Keratinocyte (primary cell): ENCODE data around the gene HBP1. TPM values are rescaled to one million over a fixed set of nuclear protein-coding genes. Genes with fewer than 3 reads are reported as not detected.

Experiments
- DNase-seq: peaks from one replicate; pipeline ENCODE4 v3.0.0-alpha.2; 2011; ENCODE audit warnings: low read depth, missing footprints, low spot score
- FAIRE-seq: peaks from 2 replicates; lab custom pipeline; 2011; peaks lifted over from hg19 to GRCh38; lab: Jason Lieb, UNC
- H2AFZ ChIP-seq: 2 replicates; pipeline ENCODE4 v1.6.0; 2012; ENCODE audit warnings: low read length, control low read depth, inconsistent platforms; ENCODE audit not compliant: control insufficient read depth
- H3K27ac ChIP-seq: 2 replicates; pipeline ENCODE4 v1.5.1; 2011; ENCODE audit warnings: low read length; ENCODE audit not compliant: control insufficient read depth, insufficient read depth
- H3K27me3 ChIP-seq: 3 replicates; pipeline ENCODE4 v1.6.0; 2011; ENCODE audit warnings: low read length; ENCODE audit not compliant: control insufficient read depth, insufficient read depth; ENCODE audit errors: extremely low read depth
- H3K36me3 ChIP-seq, 2 experiments: 2 replicates in 1 of 2; 3 replicates in 1 of 2; pipeline ENCODE4 v1.5.1; 2011; ENCODE audit warnings: low read length in 2 of 2, mild to moderate bottlenecking in 1 of 2; ENCODE audit not compliant: control insufficient read depth in 2 of 2, insufficient read depth in 2 of 2; ENCODE audit errors: extremely low read depth in 1 of 2
- H3K4me1 ChIP-seq: 3 replicates; pipeline ENCODE4 v1.5.1; 2011; ENCODE audit warnings: low read length; ENCODE audit not compliant: control insufficient read depth, insufficient read depth; ENCODE audit errors: extremely low read depth
- H3K4me2 ChIP-seq: 3 replicates; pipeline ENCODE4 v1.6.0; 2011; ENCODE audit warnings: low read depth, low read length; ENCODE audit not compliant: control insufficient read depth, insufficient read depth; ENCODE audit errors: extremely low read depth
- H3K4me3 ChIP-seq, 3 experiments: fragments of 200-600 bp in 1 of 3; sonication (generic) in 1 of 3; 2 replicates in 2 of 3; 3 replicates in 1 of 3; pipeline ENCODE4 v1.5.1; 2011 to 2016; ENCODE audit warnings: low read length in 3 of 3, mild to moderate bottlenecking in 3 of 3, control low read depth in 2 of 3, inconsistent platforms in 1 of 3, low read depth in 1 of 3, mixed read lengths in 1 of 3, mixed run types in 1 of 3, moderate library complexity in 1 of 3; ENCODE audit not compliant: control insufficient read depth in 2 of 3, insufficient read depth in 2 of 3; ENCODE audit errors: extremely low read depth in 1 of 3
- H3K79me2 ChIP-seq: 2 replicates; pipeline ENCODE4 v1.6.0; 2012; ENCODE audit warnings: low read length; ENCODE audit not compliant: control insufficient read depth, insufficient read depth
- H3K9ac ChIP-seq: 3 replicates; pipeline ENCODE4 v1.6.0; 2011; ENCODE audit warnings: low read length; ENCODE audit not compliant: control insufficient read depth, insufficient read depth; ENCODE audit errors: extremely low read depth
- H3K9me1 ChIP-seq: 3 replicates; pipeline ENCODE4 v1.6.0; 2011; ENCODE audit warnings: low read length; ENCODE audit not compliant: control insufficient read depth, insufficient read depth; ENCODE audit errors: extremely low read depth
- H3K9me3 ChIP-seq: 2 replicates; pipeline ENCODE4 v1.5.1; 2012; ENCODE audit warnings: low read depth, low read length; ENCODE audit not compliant: control insufficient read depth
- H4K20me1 ChIP-seq: 3 replicates; pipeline ENCODE4 v1.6.0; 2011; ENCODE audit warnings: low read length; ENCODE audit not compliant: control insufficient read depth, insufficient read depth; ENCODE audit errors: extremely low read depth
- EZH2 ChIP-seq: IDR thresholded peaks from one replicate; pipeline ENCODE4 v1.6.1; 2012; ENCODE audit warnings: inconsistent platforms, mild to moderate bottlenecking, low read length, moderate library complexity
- dilution Hi-C: fragments of 300-500 bp; cut with MboI; formaldehyde crosslinking; loops from one replicate; pipeline ENCODE4 v1.7.0; 2020; ENCODE audit warnings: low sequenced_read_pairs; ENCODE audit not compliant: extremely low pct_ligation_motif_present
- polyA plus RNA-seq, 5 experiments: library from polyadenylated mRNA; depleted of rRNA in 3 of 5; stranded (reverse) in 3 of 5; stranded (forward) in 1 of 5; unstranded in 1 of 5; fragments of >200 nt; gene quantifications; 1 replicate in 1 of 5; 2 replicates in 3 of 5; 3 replicates in 1 of 5; pipeline versions ENCODE4 v1.2.1 to v1.2.3, GENCODE V29; 2011 to 2012; ENCODE audit warnings: missing spikeins in 2 of 5, low read depth in 1 of 5, low replicate concordance in 1 of 5
- TF ChIP-seq, protein P1 (sequence below), 3 experiments: IDR thresholded peaks in 1 of 3; conservative IDR thresholded peaks in 1 of 3; optimal IDR thresholded peaks in 1 of 3; 2 replicates in 2 of 3; 3 replicates in 1 of 3; pipeline versions ENCODE3 to v1.5.1; 2011; ENCODE audit warnings: low read length in 3 of 3, mild to moderate bottlenecking in 3 of 3, moderate library complexity in 2 of 3, control low read depth in 1 of 3, inconsistent platforms in 1 of 3; ENCODE audit not compliant: insufficient read depth in 2 of 3; ENCODE audit errors: extremely low read depth in 1 of 3

Gene HBP1
- polyA plus RNA-seq, 1 donor (not counting 4 experiments of a cell fraction or from before 2014, with no cell fraction given) = 42.8 TPM

- FAIRE-seq = no peak
Observed at GRCh38 chr7:107224374-107225223, 55.8 kb downstream of the HBP1 start.

DNA sequence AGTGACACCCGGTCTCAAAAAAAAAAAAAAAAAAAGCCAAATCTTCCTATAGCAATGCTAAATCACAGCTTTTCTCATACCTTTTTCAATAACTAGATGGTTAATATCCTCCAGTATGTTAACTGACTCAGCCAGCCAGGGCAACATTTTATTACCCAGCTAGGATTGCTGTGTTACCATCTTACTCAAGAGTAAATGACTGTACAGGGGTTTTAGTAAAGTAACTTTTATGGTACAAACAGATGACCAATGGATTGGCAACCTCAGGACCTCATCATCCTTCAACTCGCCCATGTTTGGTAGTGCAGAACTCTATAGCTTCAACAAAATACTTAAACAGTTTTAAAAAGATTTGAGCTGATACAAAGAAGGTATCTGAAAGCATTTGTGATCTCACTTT, 59.5 kb downstream of the HBP1 start:
- TF ChIP-seq EZH2 = no peak
- TF ChIP-seq, protein P1, sequence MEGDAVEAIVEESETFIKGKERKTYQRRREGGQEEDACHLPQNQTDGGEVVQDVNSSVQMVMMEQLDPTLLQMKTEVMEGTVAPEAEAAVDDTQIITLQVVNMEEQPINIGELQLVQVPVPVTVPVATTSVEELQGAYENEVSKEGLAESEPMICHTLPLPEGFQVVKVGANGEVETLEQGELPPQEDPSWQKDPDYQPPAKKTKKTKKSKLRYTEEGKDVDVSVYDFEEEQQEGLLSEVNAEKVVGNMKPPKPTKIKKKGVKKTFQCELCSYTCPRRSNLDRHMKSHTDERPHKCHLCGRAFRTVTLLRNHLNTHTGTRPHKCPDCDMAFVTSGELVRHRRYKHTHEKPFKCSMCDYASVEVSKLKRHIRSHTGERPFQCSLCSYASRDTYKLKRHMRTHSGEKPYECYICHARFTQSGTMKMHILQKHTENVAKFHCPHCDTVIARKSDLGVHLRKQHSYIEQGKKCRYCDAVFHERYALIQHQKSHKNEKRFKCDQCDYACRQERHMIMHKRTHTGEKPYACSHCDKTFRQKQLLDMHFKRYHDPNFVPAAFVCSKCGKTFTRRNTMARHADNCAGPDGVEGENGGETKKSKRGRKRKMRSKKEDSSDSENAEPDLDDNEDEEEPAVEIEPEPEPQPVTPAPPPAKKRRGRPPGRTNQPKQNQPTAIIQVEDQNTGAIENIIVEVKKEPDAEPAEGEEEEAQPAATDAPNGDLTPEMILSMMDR (optimal IDR thresholded peaks at IDR 0.05 in 1 of 3, IDR thresholded peaks at IDR 0.05 in 1 of 3, conservative IDR thresholded peaks at IDR 0.05 in 1 of 3; ENCODE audit: extremely low read depth in 1 of 3, insufficient read depth in 2 of 3, low read length in 3 of 3) = no peak
- H3K4me3 ChIP-seq = no peak overlapping the region
- no peak for FAIRE-seq
- no peaks in the 10 kb centered on the region for H3K9me3 ChIP-seq
- no peak overlapping the region for H3K27ac ChIP-seq
- H3K79me2 ChIP-seq = no peaks in the 10 kb centered on the region
- peaks cover 0 to 1% of the 10 kb centered on the region in 2 experiments for H3K36me3 ChIP-seq
- H4K20me1 ChIP-seq = no peaks in the 10 kb centered on the region
- H3K4me2 ChIP-seq = no peak overlapping the region
- no peak overlapping the region for H2AFZ ChIP-seq
- H3K4me1 ChIP-seq = peaks cover 38% of the 10 kb centered on the region
- no peaks in the 10 kb centered on the region for H3K9me1 ChIP-seq
- no peak overlapping the region for H3K9ac ChIP-seq
- H3K27me3 ChIP-seq = no peaks in the 10 kb centered on the region
- dilution Hi-C loops = no loop called here
- DNase-seq = no peak

More at GRCh38 chr7:107224374-107225223, 55.8 kb downstream of the HBP1 start:
- H3K4me1 ChIP-seq = peaks cover 3% of the 10 kb centered on the region
- H3K4me3 ChIP-seq = no peak overlapping the region
- no peaks in the 10 kb centered on the region for H3K79me2 ChIP-seq
- H3K4me2 ChIP-seq = no peak overlapping the region
- TF ChIP-seq, protein P1 (optimal IDR thresholded peaks at IDR 0.05 in 1 of 3, IDR thresholded peaks at IDR 0.05 in 1 of 3, conservative IDR thresholded peaks at IDR 0.05 in 1 of 3; ENCODE audit: extremely low read depth in 1 of 3, insufficient read depth in 2 of 3, low read length in 3 of 3) = no peak
- TF ChIP-seq EZH2 = no peak
- dilution Hi-C loops = no loop called here
- H3K9ac ChIP-seq = no peak overlapping the region
- H3K27ac ChIP-seq = no peak overlapping the region
- H2AFZ ChIP-seq = no peak overlapping the region
- H4K20me1 ChIP-seq = no peaks in the 10 kb centered on the region
- H3K9me3 ChIP-seq = no peaks in the 10 kb centered on the region
- H3K27me3 ChIP-seq = no peaks in the 10 kb centered on the region
- no peak for DNase-seq
- H3K9me1 ChIP-seq = no peaks in the 10 kb centered on the region
- peaks cover 0 to 3% of the 10 kb centered on the region in 2 experiments for H3K36me3 ChIP-seq
